Nephron (organoid): ENCODE measurements around the gene TMA7.

ENCODE experiments used
- H3K27ac Mint-ChIP-seq, 3 experiments: 2 replicates each; pipeline ENCODE4 v1.8.0; 2020; ENCODE audit warnings: mixed read lengths in 3 of 3, mild to moderate bottlenecking in 2 of 3, moderate library complexity in 1 of 3
- H3K27me3 Mint-ChIP-seq: 2 replicates; pipeline ENCODE4 v1.8.0; 2021; ENCODE audit warnings: low read depth, mild to moderate bottlenecking, moderate library complexity, mixed read lengths
- H3K36me3 Mint-ChIP-seq: 2 replicates; pipeline ENCODE4 v1.8.0; 2020; ENCODE audit warnings: low read depth, mixed read lengths
- H3K4me1 Mint-ChIP-seq: 2 replicates; pipeline ENCODE4 v1.8.0; 2020; ENCODE audit warnings: mixed read lengths
- H3K4me3 Mint-ChIP-seq, 3 experiments: 2 replicates each; pipeline ENCODE4 v1.8.0; 2020; ENCODE audit warnings: mild to moderate bottlenecking in 3 of 3, mixed read lengths in 3 of 3, moderate library complexity in 2 of 3
- H3K9me3 Mint-ChIP-seq: 2 replicates; pipeline ENCODE4 v1.8.0; 2020; ENCODE audit warnings: mixed read lengths
- TF ChIP-seq, protein P1 (sequence below), 3 experiments: fragments of 200-600 bp; sonication (generic); IDR thresholded peaks; one replicate each; pipeline ENCODE4 v1.5.0; 2021; ENCODE audit warnings: antibody characterized with exemption in 3 of 3; ENCODE audit not compliant: unreplicated experiment in 3 of 3

Gene TMA7

DNA sequence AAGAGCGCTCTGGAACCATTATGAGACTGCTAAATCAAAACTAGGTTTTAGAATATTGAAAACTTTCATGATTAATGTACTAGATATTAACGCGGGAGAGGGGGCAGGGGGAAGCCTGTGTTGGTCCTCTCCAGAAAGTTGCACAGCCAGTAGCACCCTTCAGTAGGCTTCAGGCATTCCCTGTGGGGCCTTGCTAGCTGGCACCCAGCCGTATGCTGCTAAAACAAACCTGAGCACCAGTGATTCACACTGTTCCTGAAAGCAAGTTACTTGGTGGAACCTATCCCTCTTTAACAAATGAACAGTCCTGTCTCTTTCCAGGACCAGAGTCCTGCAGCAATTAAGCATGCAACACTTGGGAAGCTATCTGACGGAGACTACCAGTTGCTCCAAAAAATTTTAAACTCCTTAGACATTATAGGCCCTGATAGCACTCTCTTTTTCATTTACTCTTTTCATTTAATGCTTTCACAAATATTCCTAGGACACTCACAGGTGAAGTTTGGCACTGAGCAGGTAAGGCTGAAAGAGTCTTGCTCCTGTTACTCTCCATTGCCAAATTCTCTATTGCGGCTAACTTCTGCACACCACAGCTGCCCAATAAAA lies 5.3 kb downstream of the TMA7 start:
- TF ChIP-seq, protein P1, sequence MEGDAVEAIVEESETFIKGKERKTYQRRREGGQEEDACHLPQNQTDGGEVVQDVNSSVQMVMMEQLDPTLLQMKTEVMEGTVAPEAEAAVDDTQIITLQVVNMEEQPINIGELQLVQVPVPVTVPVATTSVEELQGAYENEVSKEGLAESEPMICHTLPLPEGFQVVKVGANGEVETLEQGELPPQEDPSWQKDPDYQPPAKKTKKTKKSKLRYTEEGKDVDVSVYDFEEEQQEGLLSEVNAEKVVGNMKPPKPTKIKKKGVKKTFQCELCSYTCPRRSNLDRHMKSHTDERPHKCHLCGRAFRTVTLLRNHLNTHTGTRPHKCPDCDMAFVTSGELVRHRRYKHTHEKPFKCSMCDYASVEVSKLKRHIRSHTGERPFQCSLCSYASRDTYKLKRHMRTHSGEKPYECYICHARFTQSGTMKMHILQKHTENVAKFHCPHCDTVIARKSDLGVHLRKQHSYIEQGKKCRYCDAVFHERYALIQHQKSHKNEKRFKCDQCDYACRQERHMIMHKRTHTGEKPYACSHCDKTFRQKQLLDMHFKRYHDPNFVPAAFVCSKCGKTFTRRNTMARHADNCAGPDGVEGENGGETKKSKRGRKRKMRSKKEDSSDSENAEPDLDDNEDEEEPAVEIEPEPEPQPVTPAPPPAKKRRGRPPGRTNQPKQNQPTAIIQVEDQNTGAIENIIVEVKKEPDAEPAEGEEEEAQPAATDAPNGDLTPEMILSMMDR (IDR thresholded peaks at IDR 0.05; ENCODE audit: unreplicated experiment in 3 of 3), result no peak
- H3K27me3 Mint-ChIP-seq, result no peaks in the 10 kb centered on the region
- no peaks in the 10 kb centered on the region for H3K9me3 Mint-ChIP-seq
- H3K36me3 Mint-ChIP-seq, result peaks cover 15% of the 10 kb centered on the region
- H3K4me3 Mint-ChIP-seq, result peak overlapping the region; percentile 85 to 90 (median 88)
- H3K27ac Mint-ChIP-seq, result peak overlapping the region in 2 of 3 experiments; percentile 52 to 68
- H3K4me1 Mint-ChIP-seq, result peaks cover 31% of the 10 kb centered on the region

DNA sequence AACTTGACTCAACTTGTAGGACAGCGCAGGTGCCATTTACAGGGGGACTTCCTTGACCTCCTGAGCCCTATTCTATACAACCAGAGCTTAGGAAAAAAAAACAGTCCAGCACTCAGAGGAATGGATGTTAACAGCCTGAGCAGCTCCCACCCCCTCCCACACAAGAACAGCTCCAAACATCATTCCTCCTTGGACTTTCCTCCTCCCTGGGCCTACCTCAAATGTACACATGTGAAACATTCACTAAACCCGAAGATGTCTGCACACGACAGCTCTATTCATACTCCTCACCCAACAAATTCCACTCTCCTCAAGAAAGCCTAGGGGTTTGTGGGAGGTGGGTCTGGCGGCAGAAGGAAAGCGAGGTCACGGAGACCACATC lies 6.0 kb downstream of the TMA7 start:
- no peaks in the 10 kb centered on the region for H3K9me3 Mint-ChIP-seq
- TF ChIP-seq, protein P1 (IDR thresholded peaks at IDR 0.05; ENCODE audit: unreplicated experiment in 3 of 3), result no peak
- H3K4me1 Mint-ChIP-seq, result peaks cover 31% of the 10 kb centered on the region
- no peaks in the 10 kb centered on the region for H3K27me3 Mint-ChIP-seq
- peaks cover 15% of the 10 kb centered on the region for H3K36me3 Mint-ChIP-seq
- peak overlapping the region; percentile 19 to 68 (median 52) for H3K27ac Mint-ChIP-seq
- peak overlapping the region; percentile 85 to 90 (median 88) for H3K4me3 Mint-ChIP-seq

DNA sequence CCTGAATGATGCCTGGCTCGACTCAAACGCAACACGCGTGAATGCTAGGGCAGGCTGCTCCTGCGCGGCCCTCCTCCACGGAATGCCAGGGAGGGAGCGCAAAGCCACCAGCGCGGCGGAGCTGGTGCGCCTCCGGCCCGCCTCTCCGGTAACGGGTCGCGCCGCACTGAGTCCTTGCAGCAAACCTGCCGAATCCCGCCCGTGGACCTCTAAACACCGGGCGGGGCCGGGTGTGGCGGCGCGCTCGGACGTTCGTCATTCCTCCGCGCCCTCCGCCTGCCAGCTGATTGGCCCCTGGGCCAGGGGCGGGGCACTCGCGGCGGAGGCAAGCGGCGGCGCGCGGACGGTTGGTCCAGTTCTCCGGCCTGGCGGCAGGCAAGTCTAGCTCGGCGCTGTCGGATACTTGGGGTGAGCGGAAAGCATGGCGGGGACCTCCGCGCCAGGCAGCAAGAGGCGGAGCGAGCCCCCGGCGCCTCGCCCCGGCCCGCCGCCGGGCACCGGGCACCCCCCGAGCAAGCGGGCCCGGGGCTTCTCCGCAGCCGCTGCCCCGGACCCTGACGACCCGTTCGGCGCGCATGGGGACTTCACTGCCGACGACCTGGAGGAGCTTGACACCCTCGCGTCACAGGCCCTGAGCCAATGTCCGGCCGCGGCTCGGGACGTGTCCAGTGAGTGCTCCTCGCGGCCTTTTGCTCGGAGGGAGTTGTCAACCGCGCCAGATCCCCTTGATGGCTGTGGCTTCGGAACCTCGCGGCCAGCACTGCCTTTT lies 6.6 kb downstream of the TMA7 start, which contains the start of gene ATRIP:
ATRIP (plus strand) TSS at position 313 of the 769 bp plus-strand sequence; CDS start at position 422, 109 bp downstream.
- peak within 1 kb of the TSS; percentile 45 to 86 (median 61) for H3K27ac Mint-ChIP-seq
- H3K4me3 Mint-ChIP-seq, result peak within 1 kb of the TSS; percentile 85 to 90 (median 88)
- peaks cover 16% of the 10 kb centered on the region for H3K36me3 Mint-ChIP-seq
- TF ChIP-seq, protein P1 (IDR thresholded peaks at IDR 0.05; ENCODE audit: unreplicated experiment in 3 of 3), result no peak
- H3K27me3 Mint-ChIP-seq, result no peaks in the 10 kb centered on the region
- H3K4me1 Mint-ChIP-seq, result peaks cover 30% of the 10 kb centered on the region
- H3K9me3 Mint-ChIP-seq, result no peaks in the 10 kb centered on the region

- Mint-ChIP-seq H3K4me1 (peaks cover 24% of the 10 kb centered on the region), H3K27me3 (no peaks in the 10 kb centered on the region), H3K36me3 (peaks cover 26% of the 10 kb centered on the region), H3K9me3 (no peaks in the 10 kb centered on the region), H3K4me3 (no peak overlapping the region), H3K27ac (peak overlapping the region in 1 of 3 experiments; percentile 21)
- TF ChIP-seq, protein P1 (IDR thresholded peaks at IDR 0.05; ENCODE audit: unreplicated experiment in 3 of 3), result no peak
Measured at GRCh38 chr3:48451270-48451669, 11.2 kb downstream of the TMA7 start.

GRCh38 chr3:48456456-48456855 lies 16.4 kb downstream of the TMA7 start:
- H3K4me1 Mint-ChIP-seq, result peaks cover 5% of the 10 kb centered on the region

More at GRCh38 chr3:48456456-48456855, 16.4 kb downstream of the TMA7 start:
- TF ChIP-seq, protein P1 (IDR thresholded peaks at IDR 0.05; ENCODE audit: unreplicated experiment in 3 of 3), result no peak
- no peaks in the 10 kb centered on the region for H3K27me3 Mint-ChIP-seq
- H3K27ac Mint-ChIP-seq, result no peak overlapping the region
- no peak overlapping the region for H3K4me3 Mint-ChIP-seq
- peaks cover 42% of the 10 kb centered on the region for H3K36me3 Mint-ChIP-seq
- no peaks in the 10 kb centered on the region for H3K9me3 Mint-ChIP-seq
